ENCODE data around the gene TMEM63B. TPM values are rescaled to one million over a fixed set of nuclear protein-coding genes. Genes with fewer than 3 reads are reported as not detected.
"Not testable (repeated sequence)": the region's sequence is repeated elsewhere in the genome, so short reads cannot be mapped to it uniquely, and the experiment has no call there.

TMEM63B gene
- polyA plus RNA-seq, 2 of the 4 experiments (the other 2 are of a cell fraction): 21.6 to 24.0 TPM

GRCh38 chr6:44090465-44090864 lies 36.9 kb upstream of the TMEM63B start:
- WGBS (ENCODE audit: missing lambda C conversion rate): 83% methylated on average over 1 of the region's 5 CpGs
- POLR2A ChIA-PET: interaction anchor here (1.4 kb wide), 1 partner anchor 320 kb away, joined by 5 read pairs; the partner anchor contains the start of gene VEGFA
- Histone ChIP-seq H3K4me3 (no peak overlapping the region), H3K4me1 (no peaks in the 10 kb centered on the region), H3K4me2 (no peak overlapping the region), H3K9me3 (no peaks in the 10 kb centered on the region), H3K27ac (no peak overlapping the region)
- no peak for TF ChIP-seq FOSB (CRISPR knock-in tag; IDR thresholded peaks at IDR 0.05)
- no peak for TF ChIP-seq TP53 (CRISPR knock-in tag; IDR thresholded peaks at IDR 0.05)
- TF ChIP-seq RCOR1 (IDR thresholded peaks at IDR 0.05; ENCODE audit: low read depth, low read length): no peak
- TF ChIP-seq ATOH8 (CRISPR knock-in tag; IDR thresholded peaks at IDR 0.05; ENCODE audit: low read depth): no peak
- no peak for TF ChIP-seq BCL3 (IDR thresholded peaks at IDR 0.05)
- no peak for TF ChIP-seq CBX8 (IDR thresholded peaks at IDR 0.05)
- TF ChIP-seq NPAS2 (CRISPR knock-in tag; IDR thresholded peaks at IDR 0.05; ENCODE audit: borderline replicate concordance): no peak
- TF ChIP-seq POLR2AphosphoS2 (conservative IDR thresholded peaks at IDR 0.05; ENCODE audit: low read length): no peak
- no peak for DNase-seq (ENCODE audit: low read depth in 1 of 2, low spot score in 1 of 2)
- no peak for FAIRE-seq
- CTCF ChIA-PET: interaction anchor here (0.8 to 1.9 kb wide), 3 partner anchors 12 to 273 kb away, joined by 3 to 9 read pairs (median 4); no protein-coding TSS in a partner anchor
- ATAC-seq: no peak

GRCh38 chr6:44091356-44091755 lies 36.0 kb upstream of the TMEM63B start:
- POLR2A ChIA-PET; H3K27ac ChIP-seq; ATAC-seq; H3K4me3 ChIP-seq; FAIRE-seq; H3K9me3 ChIP-seq; DNase-seq (ENCODE audit: low read depth in 1 of 2, low spot score in 1 of 2); H3K4me2 ChIP-seq; H3K4me1 ChIP-seq: not testable (repeated sequence)
- CTCF ChIA-PET: interaction anchor here (0.8 to 1.9 kb wide), 3 partner anchors 17 to 274 kb away, joined by 3 to 9 read pairs (median 3); no protein-coding TSS in a partner anchor
- 98% methylated on average over 3 of the region's 3 CpGs for WGBS (ENCODE audit: missing lambda C conversion rate)

GRCh38 chr6:44091981-44092884 lies 35.1 kb upstream of the TMEM63B start:
- CTCF ChIA-PET: interaction anchor here (0.7 to 1.3 kb wide), 4 partner anchors 60 to 315 kb away, joined by 3 to 4 read pairs (median 3); no protein-coding TSS in a partner anchor
- Histone ChIP-seq H3K9me3 (no peaks in the 10 kb centered on the region), H3K27ac (no peak overlapping the region), H3K4me3 (no peak overlapping the region), H3K4me1 (no peaks in the 10 kb centered on the region), H3K4me2 (no peak overlapping the region)
- WGBS (ENCODE audit: missing lambda C conversion rate): 85% methylated on average over 7 of the region's 7 CpGs
- TF ChIP-seq HOXB5 (CRISPR knock-in tag; IDR thresholded peaks at IDR 0.05) (no peak), NFE2L2 (conservative IDR thresholded peaks at IDR 0.05; ENCODE audit: low read length) (no peak), BCL3 (IDR thresholded peaks at IDR 0.05) (no peak), POLR2A (IDR thresholded peaks at IDR 0.05; ENCODE audit: low read length) (no peak), CHD2 (IDR thresholded peaks at IDR 0.05; ENCODE audit: low read length, partially characterized antibody) (no peak), MYC (IDR thresholded peaks at IDR 0.05; ENCODE audit: borderline replicate concordance, low read length) (no peak), CTCF (IDR thresholded peaks at IDR 0.05) (no peak), ELK1 (IDR thresholded peaks at IDR 0.05; ENCODE audit: low read depth, low read length) (no peak)
- DNase-seq (ENCODE audit: low read depth in 1 of 2, low spot score in 1 of 2) (no peak), ATAC-seq (no peak), FAIRE-seq (no peak)
- POLR2A ChIA-PET: no interaction called here
